ENCODE measurements around the gene FAM227B.

Gene FAM227B

DNA sequence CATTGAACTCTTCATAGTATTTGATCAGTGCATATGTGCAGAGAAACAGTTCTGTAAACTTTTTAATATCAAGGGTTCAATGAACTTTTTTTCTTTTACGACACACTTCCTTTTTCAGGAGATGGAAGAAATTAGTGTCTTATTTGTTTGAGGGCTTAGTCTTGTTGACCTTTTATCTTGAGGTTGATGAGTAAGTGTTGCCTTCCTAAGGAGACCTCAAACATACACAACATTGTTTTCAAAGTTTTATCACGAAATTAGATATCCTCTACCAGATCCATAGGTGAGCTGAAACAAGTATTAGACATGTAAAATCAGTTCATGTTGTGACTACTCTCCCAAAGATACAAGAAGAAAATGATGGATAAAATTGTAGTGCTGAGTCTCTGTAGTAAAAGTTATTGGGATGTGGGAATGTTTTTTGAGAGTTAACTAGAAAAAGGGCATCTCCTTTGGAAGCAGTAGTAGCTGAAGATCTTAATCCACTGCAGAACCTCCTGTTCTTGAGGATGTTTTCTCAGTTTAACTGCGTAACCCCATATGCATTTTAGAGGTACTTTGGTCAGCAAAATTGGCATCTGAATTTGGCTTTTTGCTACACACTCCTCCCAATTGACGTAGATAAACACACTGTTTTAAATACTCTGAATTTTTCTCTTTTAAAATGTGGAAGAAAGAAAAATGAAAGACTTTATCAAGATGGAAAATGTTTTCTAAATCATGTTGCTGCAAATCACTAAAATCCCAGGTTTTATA is 333.8 kb downstream of the FAM227B start:
- no peak for FAIRE-seq

DNA sequence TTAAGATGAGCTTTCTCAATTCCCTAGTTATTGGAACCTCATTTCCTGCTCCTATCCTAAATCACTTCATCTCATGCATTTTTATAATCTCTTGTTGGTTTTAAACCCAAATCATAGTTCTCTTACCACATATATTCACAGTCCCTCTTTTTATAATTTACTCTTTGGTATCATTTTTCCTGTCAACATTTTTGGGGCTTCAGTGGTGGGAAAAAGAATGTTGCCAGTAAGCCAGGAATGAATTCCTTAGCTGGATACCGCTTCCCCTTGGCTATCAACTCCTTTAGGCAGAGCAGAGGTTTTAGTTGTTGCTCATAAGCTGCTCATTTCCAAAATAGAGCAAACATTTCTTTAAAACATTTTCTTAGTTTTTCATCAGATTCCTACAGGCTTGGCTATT is 338.3 kb downstream of the FAM227B start:
- no peak for FAIRE-seq

DNA sequence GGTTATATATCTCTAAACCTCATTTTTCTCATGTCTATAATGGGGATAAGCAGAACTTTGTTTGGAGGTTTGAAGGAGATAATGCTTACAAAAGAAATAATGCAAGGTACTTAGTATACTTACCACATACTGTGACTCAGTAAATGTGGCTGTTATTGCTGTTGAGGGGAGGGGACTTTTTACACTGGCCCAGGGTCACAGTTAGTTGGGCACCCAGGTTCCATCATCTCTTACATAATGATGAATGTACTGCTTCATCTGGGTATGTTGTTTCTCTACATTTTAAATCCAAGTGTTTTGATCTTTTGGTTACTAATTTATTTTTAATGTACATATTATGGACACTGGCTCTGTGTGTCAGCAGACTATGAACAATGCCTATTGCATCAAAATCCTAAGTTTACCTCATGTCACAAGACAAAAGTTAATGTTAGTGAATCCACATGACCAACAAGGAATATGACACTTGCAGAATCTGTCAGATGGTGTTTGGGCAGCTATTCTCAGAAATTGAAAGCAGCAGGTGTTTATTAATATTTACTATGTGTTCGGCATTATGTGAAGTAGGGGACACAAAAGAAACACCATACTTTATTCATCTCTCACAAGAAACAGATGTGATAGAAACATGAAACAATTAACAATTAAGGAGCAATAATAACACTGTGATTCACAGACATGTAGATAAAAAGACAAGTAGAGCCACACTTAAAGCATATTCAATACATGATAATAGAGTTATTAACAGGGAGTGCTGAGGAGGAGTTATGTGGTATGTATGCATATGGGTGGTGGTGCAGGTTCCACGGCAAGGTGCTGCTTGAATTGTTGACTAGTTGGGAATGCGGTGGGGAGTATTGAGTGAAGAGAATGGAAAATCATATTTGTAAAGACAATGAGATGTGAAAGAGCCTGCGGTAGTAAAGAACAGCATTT is 340.8 kb downstream of the FAM227B start:
- no peak for FAIRE-seq

DNA sequence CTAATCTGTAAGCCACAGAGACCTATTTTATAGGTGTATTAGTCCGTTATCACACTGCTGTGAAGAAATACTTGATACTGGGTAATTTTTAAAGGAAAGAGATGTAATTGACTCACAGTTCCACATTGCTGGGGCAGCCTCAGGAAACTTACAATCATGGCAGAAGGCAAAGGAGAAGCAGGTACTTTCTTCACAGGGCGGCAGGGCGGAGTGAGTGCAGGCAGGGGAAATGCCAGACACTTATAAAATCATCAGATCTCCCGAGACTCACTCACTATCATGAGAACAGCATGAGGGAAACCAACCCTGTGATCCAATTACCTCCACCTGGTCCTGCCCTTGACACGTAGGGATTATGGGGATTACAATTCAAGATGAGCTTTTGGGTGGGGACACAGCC is 341.9 kb downstream of the FAM227B start:
- no peak for FAIRE-seq
